WI38 (cell line): ENCODE results near the gene CYTH4.

ENCODE experiments used
- H3K4me3 ChIP-seq: 2 replicates; pipeline ENCODE4 v1.5.1; 2011; ENCODE audit warnings: low read depth, mild to moderate bottlenecking, control low read depth, low read length
- TF ChIP-seq, protein P1 (sequence below): IDR thresholded peaks from 2 replicates; pipeline ENCODE4 v1.5.1; 2012; ENCODE audit warnings: low read depth, mild to moderate bottlenecking, control low read depth, low read length

CYTH4 gene

DNA sequence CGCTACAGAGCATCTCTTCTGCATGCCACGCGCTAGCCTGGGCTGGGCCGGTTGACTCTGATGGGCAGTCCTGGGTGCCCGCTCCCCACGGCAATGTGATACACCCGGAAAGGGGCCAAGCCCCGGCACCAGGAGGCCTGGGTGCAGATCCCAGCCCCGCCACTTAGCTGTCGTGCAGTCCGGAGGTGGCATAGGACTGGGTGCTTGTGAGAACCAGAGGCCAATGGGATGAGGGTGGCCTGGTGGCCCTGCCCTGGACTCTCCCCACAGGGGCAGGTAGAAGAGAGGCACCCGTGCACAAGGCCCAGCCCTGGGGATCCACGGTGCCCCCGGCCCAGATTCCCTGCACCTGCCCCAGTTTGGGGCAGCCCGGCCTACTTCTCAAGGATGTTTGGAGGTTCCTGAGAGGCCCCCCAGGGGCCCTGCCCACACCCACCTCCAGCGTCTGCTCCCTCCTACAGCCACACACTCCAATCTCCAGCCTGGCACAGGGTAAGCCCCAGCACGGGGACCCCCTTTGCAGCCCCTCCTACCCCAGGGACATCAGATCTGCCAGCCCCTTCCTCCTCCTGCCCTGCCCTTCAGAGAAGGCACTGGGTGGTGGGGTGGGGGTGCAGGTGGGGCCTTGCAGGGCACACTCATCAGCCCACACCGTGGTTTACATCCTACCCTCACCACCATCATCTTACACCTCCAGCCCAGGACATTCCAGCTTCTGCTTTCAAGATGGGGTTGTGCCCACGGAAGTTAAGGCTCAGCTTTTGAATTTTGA, 66.9 kb downstream of the CYTH4 start:
- TF ChIP-seq, protein P1, sequence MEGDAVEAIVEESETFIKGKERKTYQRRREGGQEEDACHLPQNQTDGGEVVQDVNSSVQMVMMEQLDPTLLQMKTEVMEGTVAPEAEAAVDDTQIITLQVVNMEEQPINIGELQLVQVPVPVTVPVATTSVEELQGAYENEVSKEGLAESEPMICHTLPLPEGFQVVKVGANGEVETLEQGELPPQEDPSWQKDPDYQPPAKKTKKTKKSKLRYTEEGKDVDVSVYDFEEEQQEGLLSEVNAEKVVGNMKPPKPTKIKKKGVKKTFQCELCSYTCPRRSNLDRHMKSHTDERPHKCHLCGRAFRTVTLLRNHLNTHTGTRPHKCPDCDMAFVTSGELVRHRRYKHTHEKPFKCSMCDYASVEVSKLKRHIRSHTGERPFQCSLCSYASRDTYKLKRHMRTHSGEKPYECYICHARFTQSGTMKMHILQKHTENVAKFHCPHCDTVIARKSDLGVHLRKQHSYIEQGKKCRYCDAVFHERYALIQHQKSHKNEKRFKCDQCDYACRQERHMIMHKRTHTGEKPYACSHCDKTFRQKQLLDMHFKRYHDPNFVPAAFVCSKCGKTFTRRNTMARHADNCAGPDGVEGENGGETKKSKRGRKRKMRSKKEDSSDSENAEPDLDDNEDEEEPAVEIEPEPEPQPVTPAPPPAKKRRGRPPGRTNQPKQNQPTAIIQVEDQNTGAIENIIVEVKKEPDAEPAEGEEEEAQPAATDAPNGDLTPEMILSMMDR = no peak
- H3K4me3 ChIP-seq = no peak overlapping the region

DNA sequence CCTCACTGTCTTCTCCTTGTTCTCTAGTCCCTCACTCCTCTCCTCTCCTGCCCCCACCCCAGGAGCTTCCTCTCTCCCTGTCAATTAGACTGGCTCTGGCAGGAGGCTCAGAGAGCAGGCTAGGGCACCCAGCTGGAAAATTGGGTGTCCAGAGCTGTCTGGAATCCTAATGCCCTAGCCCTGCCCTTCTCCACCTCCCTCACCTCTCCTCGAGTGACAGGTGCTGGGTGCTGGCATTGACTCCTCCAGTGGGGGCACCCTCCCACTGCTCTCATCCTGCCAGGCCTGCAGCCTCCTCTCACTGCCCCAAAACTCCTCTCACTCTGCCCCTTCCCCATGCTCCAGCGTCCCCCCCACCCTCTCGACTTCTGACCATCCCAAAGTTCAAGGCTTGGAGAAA, 68.9 kb downstream of the CYTH4 start:
- H3K4me3 ChIP-seq = no peak overlapping the region
- TF ChIP-seq, protein P1 = no peak

DNA sequence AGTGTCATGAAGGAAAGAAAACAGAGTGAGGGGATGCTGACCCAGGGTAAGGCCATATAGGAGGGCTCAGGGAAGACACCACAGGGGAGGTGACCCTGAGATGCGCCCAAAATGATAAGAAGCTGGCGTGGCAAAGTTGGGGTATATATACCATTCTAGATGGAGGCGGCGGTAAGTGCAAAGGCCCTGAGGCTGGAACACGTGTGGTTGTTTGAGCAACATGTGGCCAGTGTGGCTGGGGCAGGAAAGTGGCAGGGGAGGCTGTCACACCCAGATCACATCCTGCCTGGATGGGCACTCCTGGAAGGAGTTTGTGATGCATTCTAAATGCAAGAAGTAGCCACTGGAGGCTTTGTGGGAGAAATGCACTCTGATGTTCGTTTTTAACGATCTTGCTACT, 70.2 kb downstream of the CYTH4 start:
- no peak overlapping the region for H3K4me3 ChIP-seq
- TF ChIP-seq, protein P1 = no peak

DNA sequence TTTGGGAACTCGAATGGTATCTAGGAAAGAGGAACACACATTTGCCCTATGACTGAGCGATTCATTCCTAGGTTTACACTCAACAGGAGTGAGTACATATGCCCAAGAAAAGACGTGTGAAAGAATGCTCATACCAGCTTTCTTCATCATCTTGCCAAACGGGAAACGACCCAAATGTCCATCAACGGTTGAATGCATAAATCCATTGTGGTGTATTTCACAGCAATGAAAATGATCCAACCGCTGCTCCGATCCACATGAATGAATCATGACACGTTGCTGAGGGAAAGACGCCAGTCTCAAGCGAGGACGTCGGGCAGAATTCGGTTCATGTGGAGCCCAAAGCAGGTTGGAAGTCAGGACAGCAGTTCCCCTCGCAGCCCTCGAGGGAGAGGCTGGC, 71.5 kb downstream of the CYTH4 start:
- TF ChIP-seq, protein P1 = no peak
- H3K4me3 ChIP-seq = no peak overlapping the region

DNA sequence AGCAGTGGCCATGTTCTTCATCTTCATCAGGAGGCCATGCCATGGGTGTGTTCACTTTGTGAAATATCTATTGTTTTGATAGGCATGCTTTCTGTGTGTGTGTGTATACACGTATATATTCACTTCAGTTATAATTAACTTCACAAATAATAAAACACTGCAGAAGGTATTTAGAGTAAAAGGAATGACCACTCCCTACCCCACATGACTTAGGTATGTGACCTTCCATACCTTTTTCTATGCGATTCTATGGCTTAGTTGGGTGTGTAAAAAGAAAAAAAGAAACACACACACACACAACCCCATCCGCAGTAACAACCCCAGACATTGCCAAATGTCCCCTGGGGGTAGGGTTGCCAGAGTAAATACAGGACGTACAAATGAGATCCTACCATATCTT, 72.0 kb downstream of the CYTH4 start:
- no peak overlapping the region for H3K4me3 ChIP-seq
- TF ChIP-seq, protein P1 = no peak

DNA sequence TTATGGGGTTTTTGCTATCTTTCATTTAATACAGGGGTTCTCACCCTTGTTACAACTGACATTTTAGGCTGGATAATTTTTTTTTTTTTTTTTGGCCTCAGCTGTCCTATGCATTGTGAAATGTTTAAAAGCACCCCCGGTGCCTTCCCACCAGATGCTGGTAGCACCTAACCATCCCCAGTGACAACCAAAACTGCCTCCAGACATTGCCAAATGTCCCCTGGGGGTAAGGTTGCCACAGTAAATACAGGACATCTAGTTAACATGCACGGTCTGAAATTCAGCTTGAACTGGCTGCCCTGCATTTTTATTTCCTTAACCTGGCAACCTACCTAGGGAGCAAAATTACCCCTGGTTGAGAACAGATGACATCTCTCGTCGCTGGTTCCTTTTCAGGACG, 72.4 kb downstream of the CYTH4 start:
- H3K4me3 ChIP-seq = no peak overlapping the region
- TF ChIP-seq, protein P1 = no peak

DNA sequence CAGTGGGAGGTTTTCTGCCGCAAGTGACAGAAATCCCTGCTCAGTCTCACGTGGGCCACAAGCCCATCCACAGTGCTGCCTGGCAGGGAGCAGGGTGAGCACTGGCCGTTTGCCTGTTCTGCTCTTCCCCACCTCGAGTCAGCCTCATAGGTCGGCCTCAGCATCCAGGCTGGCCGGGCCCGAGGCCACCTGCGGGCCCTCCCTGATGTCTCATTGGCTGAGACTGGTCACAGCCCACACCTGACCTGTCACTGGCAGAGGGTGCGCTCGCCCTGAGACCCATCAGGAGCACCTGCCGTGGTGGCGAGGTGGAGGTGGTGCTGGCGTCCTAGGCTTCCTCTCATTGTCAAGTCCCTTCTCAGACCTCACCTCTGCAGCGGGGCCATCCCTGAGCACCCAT, 72.9 kb downstream of the CYTH4 start:
- H3K4me3 ChIP-seq = no peak overlapping the region
- TF ChIP-seq, protein P1 = no peak
